Ascending aorta (tissue), 2 donors: ENCODE measurements around the gene PIGP. TPM values are rescaled to one million over a fixed set of nuclear protein-coding genes. Genes with fewer than 3 reads are reported as not detected.

ENCODE experiments used
- DNase-seq, 2 donors: peaks; one replicate each; pipeline ENCODE4 v3.0.0-alpha.2; 2019; ENCODE audit warnings: low spot score in 2 of 2
- H3K27ac ChIP-seq, 2 donors: fragments of 200-600 bp; sonication (generic); one replicate each; pipeline ENCODE4 v1.5.1; 2016 to 2017; ENCODE audit warnings: mild to moderate bottlenecking in 1 of 2
- H3K27me3 ChIP-seq: fragments of 200-600 bp; sonication (generic); one replicate; pipeline ENCODE4 v1.5.1; 2017
- H3K36me3 ChIP-seq, 2 donors: fragments of 200-600 bp; sonication (generic); one replicate each; pipeline ENCODE4 v1.5.1; 2016
- H3K4me1 ChIP-seq, 2 donors: fragments of 200-600 bp; sonication (generic); one replicate each; pipeline ENCODE4 v1.5.1; 2016 to 2017; ENCODE audit warnings: mild to moderate bottlenecking in 1 of 2
- H3K4me3 ChIP-seq, 2 donors: fragments of 200-600 bp; sonication (generic); one replicate each; pipeline ENCODE4 v1.5.1; 2016 to 2017; ENCODE audit warnings: mild to moderate bottlenecking in 1 of 2
- H3K9me3 ChIP-seq, 2 donors: fragments of 200-600 bp; sonication (generic); one replicate each; pipeline ENCODE4 v1.5.1; 2016
- intact Hi-C: fragments of 100-400 bp; cut with DNase I; formaldehyde crosslinking; loops from one replicate; pipeline ENCODE4 v1.15.1; 2023
- total RNA-seq: library from RNA; depleted of rRNA; stranded (reverse); fragments of >200 nt; gene quantifications from one replicate; pipeline ENCODE4 v1.1.0, GENCODE V29; 2016
- TF ChIP-seq, protein P1 (sequence below), 3 experiments: fragments of 200-600 bp in 2 of 3; fragments of 450-650 bp in 1 of 3; sonication (generic) in 2 of 3; IDR thresholded peaks; one replicate each; pipeline ENCODE4 v1.5.1; 2016 to 2019; ENCODE audit warnings: antibody characterized with exemption in 3 of 3, mild to moderate bottlenecking in 1 of 3, moderate library complexity in 1 of 3

Gene PIGP
- total RNA-seq, 1 donor from 2014 or later = 0.64 TPM

DNA sequence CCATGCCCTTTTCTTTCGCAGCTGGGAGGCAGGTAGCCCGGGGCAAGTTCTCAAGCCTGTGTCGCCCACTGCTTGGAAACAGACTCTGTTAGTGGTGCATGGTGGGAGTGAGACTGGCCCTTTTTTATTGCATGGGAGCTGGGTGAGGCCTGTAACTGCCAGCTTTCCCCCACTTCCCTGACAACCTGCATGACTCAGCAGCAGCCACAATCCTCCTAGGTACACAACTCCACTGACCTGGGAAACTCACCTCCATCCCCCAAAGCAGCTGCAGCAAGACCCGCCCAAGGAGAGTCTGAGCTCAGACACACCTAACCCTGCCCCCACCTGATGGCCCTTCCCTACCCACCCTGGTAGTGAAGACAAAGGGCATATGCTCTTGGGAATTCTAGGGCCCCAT, 25.8 kb downstream of the PIGP start:
- TF ChIP-seq, protein P1, sequence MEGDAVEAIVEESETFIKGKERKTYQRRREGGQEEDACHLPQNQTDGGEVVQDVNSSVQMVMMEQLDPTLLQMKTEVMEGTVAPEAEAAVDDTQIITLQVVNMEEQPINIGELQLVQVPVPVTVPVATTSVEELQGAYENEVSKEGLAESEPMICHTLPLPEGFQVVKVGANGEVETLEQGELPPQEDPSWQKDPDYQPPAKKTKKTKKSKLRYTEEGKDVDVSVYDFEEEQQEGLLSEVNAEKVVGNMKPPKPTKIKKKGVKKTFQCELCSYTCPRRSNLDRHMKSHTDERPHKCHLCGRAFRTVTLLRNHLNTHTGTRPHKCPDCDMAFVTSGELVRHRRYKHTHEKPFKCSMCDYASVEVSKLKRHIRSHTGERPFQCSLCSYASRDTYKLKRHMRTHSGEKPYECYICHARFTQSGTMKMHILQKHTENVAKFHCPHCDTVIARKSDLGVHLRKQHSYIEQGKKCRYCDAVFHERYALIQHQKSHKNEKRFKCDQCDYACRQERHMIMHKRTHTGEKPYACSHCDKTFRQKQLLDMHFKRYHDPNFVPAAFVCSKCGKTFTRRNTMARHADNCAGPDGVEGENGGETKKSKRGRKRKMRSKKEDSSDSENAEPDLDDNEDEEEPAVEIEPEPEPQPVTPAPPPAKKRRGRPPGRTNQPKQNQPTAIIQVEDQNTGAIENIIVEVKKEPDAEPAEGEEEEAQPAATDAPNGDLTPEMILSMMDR (IDR thresholded peaks at IDR 0.05) = no peak
- Histone ChIP-seq H3K27ac (no peak overlapping the region), H3K4me1 (no peaks in the 10 kb centered on the region), H3K9me3 (no peaks in the 10 kb centered on the region), H3K27me3 (no peaks in the 10 kb centered on the region), H3K4me3 (no peak overlapping the region), H3K36me3 (no peaks in the 10 kb centered on the region)
- DNase-seq = no peak
- intact Hi-C loops = no loop called here

DNA sequence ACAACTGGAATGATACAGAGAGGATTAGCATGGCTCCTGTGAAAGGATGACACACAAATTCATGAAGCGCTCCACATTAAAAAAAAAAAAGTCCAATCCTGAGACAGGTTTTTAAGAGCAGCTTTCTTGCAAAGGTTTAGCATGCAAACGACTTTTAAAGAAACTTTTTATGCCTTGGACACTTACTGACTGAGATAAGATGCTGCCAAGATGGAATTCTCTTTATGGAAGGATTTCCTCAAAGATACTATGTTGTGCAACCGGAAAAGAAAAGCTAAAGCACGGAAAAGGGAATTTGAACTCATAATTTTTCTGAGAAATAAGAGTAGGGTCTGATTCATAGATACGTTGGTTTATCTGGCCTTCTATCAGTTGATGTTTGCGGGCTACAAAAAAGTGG, 27.3 kb downstream of the PIGP start:
- Histone ChIP-seq H3K27ac (no peak overlapping the region), H3K27me3 (no peaks in the 10 kb centered on the region), H3K36me3 (no peaks in the 10 kb centered on the region), H3K4me1 (no peaks in the 10 kb centered on the region), H3K9me3 (no peaks in the 10 kb centered on the region), H3K4me3 (no peak overlapping the region)
- no peak for DNase-seq
- intact Hi-C loops = no loop called here
- TF ChIP-seq, protein P1 (IDR thresholded peaks at IDR 0.05) = no peak

DNA sequence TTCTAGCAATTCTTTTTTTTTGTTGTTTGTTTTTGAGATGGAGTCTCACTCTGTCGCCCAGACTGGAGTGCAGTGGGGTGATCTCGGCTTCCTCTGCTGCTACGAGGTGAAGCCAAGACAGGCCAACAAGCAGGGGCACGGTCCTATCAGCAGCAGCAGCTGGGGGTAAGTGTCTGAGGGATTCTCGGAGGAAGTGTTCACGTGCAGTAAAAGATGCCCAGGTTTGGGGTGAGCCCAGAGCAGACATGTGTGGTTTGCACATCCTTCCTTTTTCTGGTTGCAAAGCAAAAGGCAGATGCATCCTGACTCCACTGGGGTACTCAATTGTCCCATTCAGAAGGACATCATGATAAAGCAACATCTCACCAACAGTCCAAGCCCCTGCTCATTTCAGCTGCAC, 27.7 kb downstream of the PIGP start:
- Histone ChIP-seq H3K4me1 (no peaks in the 10 kb centered on the region), H3K27ac (no peak overlapping the region), H3K4me3 (no peak overlapping the region), H3K36me3 (no peaks in the 10 kb centered on the region), H3K27me3 (no peaks in the 10 kb centered on the region), H3K9me3 (no peaks in the 10 kb centered on the region)
- DNase-seq = no peak
- TF ChIP-seq, protein P1 (IDR thresholded peaks at IDR 0.05) = no peak
- intact Hi-C loops = no loop called here

GRCh38 chr21:37044643-37045042, 28.2 kb downstream of the PIGP start:
- intact Hi-C loops = no loop called here
- Histone ChIP-seq H3K27ac (no peak overlapping the region), H3K27me3 (no peaks in the 10 kb centered on the region), H3K36me3 (no peaks in the 10 kb centered on the region), H3K4me1 (no peaks in the 10 kb centered on the region), H3K4me3 (no peak overlapping the region), H3K9me3 (no peaks in the 10 kb centered on the region)
- TF ChIP-seq, protein P1 (IDR thresholded peaks at IDR 0.05) = no peak
- no peak for DNase-seq

GRCh38 chr21:37043818-37044217, 29.1 kb downstream of the PIGP start:
- Histone ChIP-seq H3K4me1 (no peaks in the 10 kb centered on the region), H3K27ac (no peak overlapping the region), H3K27me3 (no peaks in the 10 kb centered on the region), H3K9me3 (no peaks in the 10 kb centered on the region), H3K4me3 (no peak overlapping the region), H3K36me3 (no peaks in the 10 kb centered on the region)
- no peak for DNase-seq
- TF ChIP-seq, protein P1 (IDR thresholded peaks at IDR 0.05) = no peak
- intact Hi-C loops = no loop called here

DNA sequence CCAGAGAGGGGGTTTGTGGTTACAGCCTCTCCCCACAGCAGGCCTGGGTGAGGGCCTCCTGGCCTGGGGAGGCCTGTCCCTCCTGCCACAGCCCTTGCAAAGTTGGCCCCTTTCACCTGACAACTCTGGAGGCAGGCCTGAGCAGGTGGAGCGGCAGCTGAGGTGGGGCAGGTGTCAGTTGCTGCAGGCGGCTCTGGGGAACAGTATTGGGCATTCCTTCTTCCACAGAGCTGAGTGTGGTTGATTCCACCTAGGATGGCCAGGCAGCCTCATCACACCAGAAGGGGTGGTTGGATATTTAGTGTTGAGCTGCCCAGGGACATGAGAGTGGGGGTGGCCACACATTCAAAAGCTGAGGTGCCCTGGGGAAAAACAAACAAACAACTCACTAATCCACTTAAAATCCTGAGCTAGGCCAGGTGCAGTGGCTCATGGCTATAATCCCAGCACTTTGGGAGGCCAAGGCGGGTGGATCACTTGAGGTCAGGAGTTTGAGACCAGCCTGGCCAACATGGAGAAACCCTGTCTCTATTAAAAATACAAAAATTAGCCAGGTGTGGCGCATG, 31.1 kb downstream of the PIGP start:
- no peak overlapping the region for H3K27ac ChIP-seq
- intact Hi-C loops = no loop called here
- TF ChIP-seq, protein P1 (IDR thresholded peaks at IDR 0.05) = no peak
- H3K36me3 ChIP-seq = no peaks in the 10 kb centered on the region
- no peaks in the 10 kb centered on the region for H3K9me3 ChIP-seq
- H3K27me3 ChIP-seq = no peaks in the 10 kb centered on the region
- H3K4me3 ChIP-seq = no peak overlapping the region
- no peaks in the 10 kb centered on the region for H3K4me1 ChIP-seq
- DNase-seq = no peak
